Measurements from ENCODE around the gene STAC3.
A peak's percentile ranks its signal among the peaks of the same experiment; 100 is the strongest.

The STAC3 gene

DNA sequence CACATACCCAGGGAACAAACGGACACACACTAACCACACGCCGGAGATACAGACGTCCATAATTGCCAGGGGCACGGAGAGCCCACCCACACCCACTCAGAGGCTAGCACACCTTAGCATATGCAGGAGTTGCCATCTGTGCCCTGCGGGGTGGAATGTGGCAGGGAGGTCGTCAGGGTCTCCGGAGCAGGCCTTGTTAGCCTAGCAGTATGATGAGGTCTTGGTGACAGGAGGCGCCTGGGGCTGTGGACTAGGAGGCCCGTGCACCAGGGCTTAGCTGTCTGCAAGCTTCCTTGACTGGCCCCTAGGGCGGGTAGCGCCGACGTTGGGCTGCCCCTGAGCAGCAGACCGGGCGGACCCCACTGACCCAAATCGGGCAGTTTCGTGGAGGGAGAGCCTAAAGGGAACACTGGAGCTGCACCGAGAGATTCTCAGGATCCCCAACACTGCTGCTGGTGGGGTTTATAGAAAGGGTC, 10.0 kb downstream of the STAC3 start:
- Histone ChIP-seq H3K4me1 (ENCODE audit: control insufficient read depth, insufficient read depth, low read length) (peaks cover 60% of the 10 kb centered on the region), H3K27ac (ENCODE audit: low read length) (no peak overlapping the region), H3K27me3 (ENCODE audit: control insufficient read depth in 1 of 2, insufficient read depth in 2 of 2, low read length in 2 of 2) (peaks cover 75 to 86% of the 10 kb centered on the region in 2 donors), H3K36me3 (ENCODE audit: control insufficient read depth in 2 of 2, insufficient read depth in 2 of 2, low read length in 2 of 2) (no peaks in the 10 kb centered on the region), H3K9me3 (ENCODE audit: control insufficient read depth in 2 of 2, low read length in 2 of 2) (no peaks in the 10 kb centered on the region), H3K4me3 (ENCODE audit: low read length in 2 of 2) (peak overlapping the region; percentile 66 to 74), H3K9ac (ENCODE audit: low read length in 2 of 2) (peak overlapping the region in 1 of 2 donors; percentile 32)

DNA sequence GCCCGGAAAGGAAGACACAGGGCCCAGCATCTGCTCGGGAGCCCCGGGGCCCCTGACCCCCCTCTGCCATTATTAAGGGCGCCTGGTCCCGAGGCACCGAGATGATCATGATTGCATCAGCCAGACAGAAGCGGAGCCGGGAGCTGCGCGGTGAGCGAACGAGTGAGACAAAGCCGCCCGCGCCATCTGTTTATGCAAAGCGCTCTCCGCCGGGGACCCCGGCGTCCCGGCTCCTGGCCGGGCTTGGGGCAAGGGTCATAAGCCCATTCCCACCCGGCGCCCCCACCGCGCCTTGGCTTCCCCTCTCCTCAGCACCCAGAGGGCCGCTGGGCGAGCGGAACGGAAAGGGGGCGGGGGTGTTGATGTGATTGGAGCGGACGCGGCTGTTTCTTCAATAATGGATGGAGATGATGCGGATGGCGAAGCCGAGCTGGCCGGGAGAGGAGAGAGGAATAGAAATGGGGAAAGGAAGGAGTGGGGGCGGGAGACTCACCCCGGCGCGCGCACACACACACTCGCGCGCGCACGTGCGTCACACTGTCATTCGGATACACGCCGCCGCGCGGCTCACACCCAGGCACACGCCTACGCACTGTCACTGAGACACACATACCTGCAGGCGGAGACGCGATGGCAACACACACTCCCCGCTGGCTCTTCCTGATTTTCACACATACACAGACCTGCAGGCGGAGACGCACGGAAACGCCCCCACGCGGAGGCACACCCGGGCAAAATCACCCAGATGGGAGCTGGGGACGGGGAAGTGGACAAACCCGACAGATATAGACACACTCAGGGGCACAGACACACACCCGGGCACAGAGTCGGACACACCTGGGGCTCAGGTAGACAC, 10.7 kb downstream of the STAC3 start:
- peak overlapping the region; percentile 66 to 74 for H3K4me3 ChIP-seq (ENCODE audit: low read length in 2 of 2)
- H3K4me1 ChIP-seq (ENCODE audit: control insufficient read depth, insufficient read depth, low read length) = peaks cover 60% of the 10 kb centered on the region
- no peaks in the 10 kb centered on the region for H3K36me3 ChIP-seq (ENCODE audit: control insufficient read depth in 2 of 2, insufficient read depth in 2 of 2, low read length in 2 of 2)
- no peaks in the 10 kb centered on the region for H3K9me3 ChIP-seq (ENCODE audit: control insufficient read depth in 2 of 2, low read length in 2 of 2)
- H3K27me3 ChIP-seq (ENCODE audit: control insufficient read depth in 1 of 2, insufficient read depth in 2 of 2, low read length in 2 of 2) = peaks cover 78 to 91% of the 10 kb centered on the region in 2 donors
- peak overlapping the region in 1 of 2 donors; percentile 32 for H3K9ac ChIP-seq (ENCODE audit: low read length in 2 of 2)
- H3K27ac ChIP-seq (ENCODE audit: low read length) = no peak overlapping the region

DNA sequence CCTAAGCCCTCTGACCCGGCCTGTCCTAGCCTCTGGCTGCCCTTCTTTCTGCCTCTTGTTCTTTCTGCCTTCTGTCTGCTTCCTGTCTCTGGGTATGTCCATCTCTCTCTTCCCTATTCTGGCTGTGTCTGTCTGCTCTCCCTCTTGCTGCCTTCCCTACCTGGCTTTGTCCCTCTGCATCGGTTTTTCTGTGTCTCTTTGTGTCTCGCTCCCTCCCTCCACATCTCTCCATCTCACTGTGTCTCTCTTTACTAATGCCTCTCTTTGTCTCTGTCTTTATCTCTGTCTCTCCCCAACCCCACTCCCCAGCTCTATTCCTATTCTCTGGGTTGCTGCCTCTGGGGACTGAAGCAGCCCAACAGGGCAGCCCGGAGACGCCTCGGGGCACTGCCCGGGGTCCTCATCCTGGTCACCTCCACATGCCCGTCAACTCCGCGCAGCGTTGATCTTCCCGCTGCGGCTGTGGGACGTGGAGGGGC, 11.4 kb downstream of the STAC3 start:
- peak overlapping the region; percentile 66 to 74 for H3K4me3 ChIP-seq (ENCODE audit: low read length in 2 of 2)
- no peaks in the 10 kb centered on the region for H3K9me3 ChIP-seq (ENCODE audit: control insufficient read depth in 2 of 2, low read length in 2 of 2)
- peaks cover 60% of the 10 kb centered on the region for H3K4me1 ChIP-seq (ENCODE audit: control insufficient read depth, insufficient read depth, low read length)
- H3K9ac ChIP-seq (ENCODE audit: low read length in 2 of 2) = no peak overlapping the region
- H3K36me3 ChIP-seq (ENCODE audit: control insufficient read depth in 2 of 2, insufficient read depth in 2 of 2, low read length in 2 of 2) = no peaks in the 10 kb centered on the region
- no peak overlapping the region for H3K27ac ChIP-seq (ENCODE audit: low read length)
- H3K27me3 ChIP-seq (ENCODE audit: control insufficient read depth in 1 of 2, insufficient read depth in 2 of 2, low read length in 2 of 2) = peaks cover 78 to 89% of the 10 kb centered on the region in 2 donors

DNA sequence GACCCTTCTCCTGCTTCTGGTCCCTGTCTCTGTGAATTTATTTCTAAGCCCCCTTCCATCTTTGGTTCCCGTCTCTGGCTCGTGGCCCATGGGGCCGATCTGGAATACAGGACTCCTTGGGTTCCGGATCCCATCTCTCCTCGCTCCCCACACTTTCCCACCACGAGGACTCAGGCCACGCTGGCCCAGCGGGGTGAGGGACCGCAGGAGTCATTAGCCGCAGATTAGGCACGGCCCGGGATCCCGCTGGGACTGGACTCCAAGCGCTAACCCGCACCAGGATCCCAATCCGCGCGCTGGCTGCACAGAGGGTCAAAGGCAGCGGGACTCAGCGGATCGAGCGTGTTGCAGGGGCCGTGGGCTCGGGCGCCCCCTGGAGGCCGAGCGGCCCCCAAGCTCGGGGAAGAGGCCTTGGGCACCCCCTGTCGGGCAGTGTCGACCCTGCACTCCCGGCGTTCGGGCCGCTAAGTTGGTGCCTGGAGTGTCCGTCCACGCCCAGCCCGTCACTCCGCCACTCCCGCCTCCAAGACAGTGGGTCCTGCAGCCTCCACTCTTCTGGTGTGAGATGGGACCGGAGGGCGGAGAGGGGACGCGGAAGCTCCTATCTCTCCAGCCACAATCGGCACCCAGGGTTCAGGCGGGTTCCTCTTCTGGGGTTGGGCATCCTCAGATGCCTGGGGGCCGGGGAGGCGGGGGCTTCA, 12.0 kb downstream of the STAC3 start:
- Histone ChIP-seq H3K4me1 (ENCODE audit: control insufficient read depth, insufficient read depth, low read length) (peaks cover 60% of the 10 kb centered on the region), H3K9ac (ENCODE audit: low read length in 2 of 2) (no peak overlapping the region), H3K27me3 (ENCODE audit: control insufficient read depth in 1 of 2, insufficient read depth in 2 of 2, low read length in 2 of 2) (peaks cover 73 to 84% of the 10 kb centered on the region in 2 donors)

DNA sequence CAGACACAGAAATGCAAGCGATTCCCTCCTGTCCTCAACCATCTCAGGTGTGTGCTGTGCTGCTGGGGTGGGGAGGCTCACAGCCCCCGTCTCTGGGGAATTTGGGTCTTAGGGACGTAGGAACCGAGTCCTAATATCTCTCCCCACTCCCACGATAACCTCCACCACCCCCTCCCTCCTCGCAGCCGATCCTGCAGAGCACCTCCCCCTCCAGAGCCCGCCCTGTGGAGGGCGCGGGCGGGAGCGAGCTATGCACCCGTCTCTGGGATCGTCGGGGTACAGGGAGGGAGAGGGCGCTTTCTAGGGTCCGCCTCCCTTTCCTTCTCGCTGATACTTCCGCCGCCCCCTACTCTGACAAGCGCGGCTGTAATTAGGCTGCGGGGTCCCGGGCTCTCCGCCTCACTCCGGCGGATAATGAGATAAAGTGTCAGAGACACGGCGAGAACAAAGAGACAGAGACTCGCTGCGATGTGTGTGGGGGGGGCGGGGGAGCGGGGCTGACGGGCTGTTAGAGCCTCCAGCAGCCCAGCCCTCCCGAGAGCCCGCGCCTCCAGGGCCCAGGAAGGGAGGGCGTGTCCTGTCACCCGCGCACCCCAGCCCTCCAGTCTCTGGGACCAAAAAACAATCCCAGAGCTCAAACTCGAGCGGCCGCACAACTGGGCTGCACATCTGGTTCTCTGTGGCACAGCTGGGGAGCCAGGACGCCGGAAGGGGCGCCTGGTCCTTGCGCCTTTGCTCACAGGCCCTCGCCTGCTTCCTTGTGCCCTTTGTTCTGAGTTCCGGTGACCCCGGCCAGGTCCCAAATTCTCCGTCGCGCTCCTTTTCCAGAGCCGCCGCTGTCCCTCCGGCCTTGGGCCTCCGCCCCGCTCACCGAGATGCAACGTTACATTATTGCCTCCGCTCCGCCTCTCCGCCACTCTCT, 12.8 kb downstream of the STAC3 start:
- Histone ChIP-seq H3K9me3 (ENCODE audit: control insufficient read depth in 2 of 2, low read length in 2 of 2) (no peaks in the 10 kb centered on the region), H3K27me3 (ENCODE audit: control insufficient read depth in 1 of 2, insufficient read depth in 2 of 2, low read length in 2 of 2) (peaks cover 66 to 76% of the 10 kb centered on the region in 2 donors), H3K4me3 (ENCODE audit: low read length in 2 of 2) (peak overlapping the region; percentile 70 to 74), H3K9ac (ENCODE audit: low read length in 2 of 2) (no peak overlapping the region), H3K36me3 (ENCODE audit: control insufficient read depth in 2 of 2, insufficient read depth in 2 of 2, low read length in 2 of 2) (peaks cover 5 to 11% of the 10 kb centered on the region in 2 donors), H3K4me1 (ENCODE audit: control insufficient read depth, insufficient read depth, low read length) (peaks cover 53% of the 10 kb centered on the region), H3K27ac (ENCODE audit: low read length) (no peak overlapping the region)

More for the DNA sequence above, 12.0 kb downstream of the STAC3 start:
- H3K4me3 ChIP-seq (ENCODE audit: low read length in 2 of 2) = peak overlapping the region; percentile 70 to 74
- peaks cover under 1 to 4% of the 10 kb centered on the region in 2 donors for H3K36me3 ChIP-seq (ENCODE audit: control insufficient read depth in 2 of 2, insufficient read depth in 2 of 2, low read length in 2 of 2)
- no peaks in the 10 kb centered on the region for H3K9me3 ChIP-seq (ENCODE audit: control insufficient read depth in 2 of 2, low read length in 2 of 2)
- H3K27ac ChIP-seq (ENCODE audit: low read length) = no peak overlapping the region

DNA sequence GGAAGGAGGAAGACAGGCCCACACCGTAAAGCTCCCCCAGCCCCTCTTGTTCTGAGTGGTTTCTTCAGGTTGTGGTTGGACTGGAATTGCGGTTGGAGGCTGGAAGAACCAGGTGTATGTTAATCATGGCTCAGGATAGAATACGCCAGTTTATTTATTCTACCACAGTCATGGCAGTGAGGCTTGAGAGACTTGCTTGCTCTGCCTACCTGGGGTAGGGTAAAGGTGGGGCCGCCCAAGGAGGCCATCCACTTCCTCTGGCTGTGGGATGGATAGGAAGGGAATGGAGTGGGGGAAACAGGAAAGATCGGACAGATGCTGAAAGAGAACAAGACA, 13.4 kb downstream of the STAC3 start:
- Histone ChIP-seq H3K9ac (ENCODE audit: low read length in 2 of 2) (no peak overlapping the region), H3K27me3 (ENCODE audit: control insufficient read depth in 1 of 2, insufficient read depth in 2 of 2, low read length in 2 of 2) (peaks cover 60 to 70% of the 10 kb centered on the region in 2 donors), H3K9me3 (ENCODE audit: control insufficient read depth in 2 of 2, low read length in 2 of 2) (no peaks in the 10 kb centered on the region), H3K4me3 (ENCODE audit: low read length in 2 of 2) (no peak overlapping the region), H3K36me3 (ENCODE audit: control insufficient read depth in 2 of 2, insufficient read depth in 2 of 2, low read length in 2 of 2) (peaks cover 5 to 16% of the 10 kb centered on the region in 2 donors), H3K27ac (ENCODE audit: low read length) (no peak overlapping the region), H3K4me1 (ENCODE audit: control insufficient read depth, insufficient read depth, low read length) (peaks cover 47% of the 10 kb centered on the region)

DNA sequence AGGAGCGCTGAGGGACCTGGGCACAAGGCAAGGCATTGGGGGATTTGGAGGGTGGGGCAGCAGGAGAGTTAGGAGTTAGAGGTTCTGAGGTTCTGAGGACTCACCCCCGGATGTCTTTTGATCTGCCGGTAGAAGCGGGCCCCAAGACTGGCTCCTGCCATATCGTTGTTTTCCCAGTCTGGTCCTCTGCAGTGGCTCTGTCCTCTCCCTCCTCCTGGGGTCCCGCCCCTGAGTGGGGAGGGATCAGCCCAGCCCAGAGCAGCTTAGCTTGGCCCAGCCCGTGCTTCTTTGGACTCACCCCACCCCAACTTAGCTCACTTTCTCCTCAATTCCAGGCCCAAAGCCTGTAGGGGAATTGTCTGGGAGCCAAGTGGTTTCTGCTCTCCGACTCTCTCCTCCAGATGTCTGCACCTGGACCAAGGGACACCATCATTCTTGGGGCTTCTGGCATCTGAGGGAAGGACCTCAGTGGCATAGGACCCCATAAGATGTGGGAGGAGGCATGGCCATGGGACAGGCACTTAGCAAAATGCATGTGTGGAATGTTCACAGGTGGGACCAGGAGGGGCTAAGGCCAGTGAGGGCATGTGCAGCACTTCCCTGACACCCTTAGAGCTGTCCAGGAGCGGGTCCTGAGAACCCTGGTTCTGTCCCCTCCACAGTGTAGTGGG, 13.9 kb downstream of the STAC3 start:
- H3K9me3 ChIP-seq (ENCODE audit: control insufficient read depth in 2 of 2, low read length in 2 of 2) = no peaks in the 10 kb centered on the region
- H3K9ac ChIP-seq (ENCODE audit: low read length in 2 of 2) = no peak overlapping the region
- H3K36me3 ChIP-seq (ENCODE audit: control insufficient read depth in 2 of 2, insufficient read depth in 2 of 2, low read length in 2 of 2) = peaks cover 9 to 20% of the 10 kb centered on the region in 2 donors
- H3K4me3 ChIP-seq (ENCODE audit: low read length in 2 of 2) = no peak overlapping the region
- peaks cover 42% of the 10 kb centered on the region for H3K4me1 ChIP-seq (ENCODE audit: control insufficient read depth, insufficient read depth, low read length)
- H3K27ac ChIP-seq (ENCODE audit: low read length) = no peak overlapping the region
- peaks cover 55 to 65% of the 10 kb centered on the region in 2 donors for H3K27me3 ChIP-seq (ENCODE audit: control insufficient read depth in 1 of 2, insufficient read depth in 2 of 2, low read length in 2 of 2)

DNA sequence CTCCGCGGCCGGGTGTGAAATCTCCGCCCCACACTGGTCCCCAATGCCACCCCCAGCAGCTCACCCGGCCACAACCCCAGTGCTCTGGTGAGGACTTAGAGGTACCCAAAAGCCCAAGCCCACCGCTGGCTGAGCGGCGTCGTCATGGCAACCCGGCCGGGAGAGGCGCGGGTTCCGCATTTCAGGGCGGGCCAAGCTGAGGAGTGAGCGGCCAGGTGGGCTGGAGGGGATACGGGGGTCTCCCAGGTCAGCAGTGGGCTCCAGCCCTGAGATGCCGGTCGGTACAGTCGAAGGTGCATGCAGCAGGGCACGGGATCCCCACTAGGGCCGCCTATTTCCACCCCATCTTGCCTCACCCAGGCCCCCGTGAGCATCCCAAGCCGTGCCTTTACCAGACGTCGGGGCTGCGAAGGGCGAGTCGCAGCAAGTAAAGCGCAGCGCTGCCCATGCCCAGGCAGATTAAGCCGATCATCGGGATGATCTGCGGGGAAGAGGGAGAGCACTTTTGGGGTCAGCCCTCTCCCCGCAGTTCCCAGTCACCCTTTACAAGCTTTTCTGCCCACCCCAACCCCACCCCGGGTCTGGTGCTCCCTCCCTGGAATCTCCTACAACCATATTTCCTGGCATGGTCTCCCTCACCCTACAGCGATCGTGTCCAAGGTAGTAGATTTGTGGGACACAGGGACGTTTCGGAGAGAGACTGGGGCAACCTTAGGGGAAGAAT, 14.6 kb downstream of the STAC3 start:
- Histone ChIP-seq H3K27me3 (ENCODE audit: control insufficient read depth in 1 of 2, insufficient read depth in 2 of 2, low read length in 2 of 2) (peaks cover 48 to 58% of the 10 kb centered on the region in 2 donors), H3K27ac (ENCODE audit: low read length) (no peak overlapping the region), H3K4me1 (ENCODE audit: control insufficient read depth, insufficient read depth, low read length) (peaks cover 35% of the 10 kb centered on the region), H3K36me3 (ENCODE audit: control insufficient read depth in 2 of 2, insufficient read depth in 2 of 2, low read length in 2 of 2) (peaks cover 14 to 25% of the 10 kb centered on the region in 2 donors), H3K4me3 (ENCODE audit: low read length in 2 of 2) (peak overlapping the region in 1 of 2 donors; percentile 22), H3K9ac (ENCODE audit: low read length in 2 of 2) (no peak overlapping the region), H3K9me3 (ENCODE audit: control insufficient read depth in 2 of 2, low read length in 2 of 2) (no peaks in the 10 kb centered on the region)

DNA sequence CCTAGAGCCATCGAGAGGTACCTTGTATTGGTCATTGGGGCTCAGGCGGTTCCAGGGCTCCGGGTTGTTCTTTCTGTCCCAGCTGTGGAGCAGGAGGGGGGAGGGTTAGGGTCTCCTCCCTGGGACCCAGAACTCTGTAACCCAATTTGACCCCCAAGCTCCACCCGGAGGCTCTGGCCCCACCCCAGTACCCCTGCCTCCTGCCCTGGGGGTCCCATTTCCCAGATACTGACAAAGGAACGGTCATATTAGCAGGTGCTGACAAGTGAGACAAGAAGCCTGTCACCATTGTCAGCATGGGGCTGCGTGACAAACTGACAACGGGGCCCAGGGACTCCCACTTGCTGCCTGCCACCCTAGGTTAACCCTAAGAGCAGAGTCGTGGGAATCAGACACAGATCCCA, 15.3 kb downstream of the STAC3 start:
- peaks cover 14 to 25% of the 10 kb centered on the region in 2 donors for H3K36me3 ChIP-seq (ENCODE audit: control insufficient read depth in 2 of 2, insufficient read depth in 2 of 2, low read length in 2 of 2)
- H3K27me3 ChIP-seq (ENCODE audit: control insufficient read depth in 1 of 2, insufficient read depth in 2 of 2, low read length in 2 of 2) = peaks cover 42 to 51% of the 10 kb centered on the region in 2 donors
- no peak overlapping the region for H3K9ac ChIP-seq (ENCODE audit: low read length in 2 of 2)
- peaks cover 31% of the 10 kb centered on the region for H3K4me1 ChIP-seq (ENCODE audit: control insufficient read depth, insufficient read depth, low read length)
- no peak overlapping the region for H3K27ac ChIP-seq (ENCODE audit: low read length)
- no peaks in the 10 kb centered on the region for H3K9me3 ChIP-seq (ENCODE audit: control insufficient read depth in 2 of 2, low read length in 2 of 2)
- H3K4me3 ChIP-seq (ENCODE audit: low read length in 2 of 2) = no peak overlapping the region

Data from stomach smooth muscle (tissue), 2 donors.